ENCODE data around the gene ABL1. TPM values are rescaled to one million over a fixed set of nuclear protein-coding genes. Genes with fewer than 3 reads are reported as not detected.

Gene ABL1
- total RNA-seq, 2 donors from 2014 or later, result 62.8 to 123 TPM

GRCh38 chr9:130929571-130930038 lies 94.6 kb downstream of the ABL1 start:
- TF ChIP-seq, protein P1, sequence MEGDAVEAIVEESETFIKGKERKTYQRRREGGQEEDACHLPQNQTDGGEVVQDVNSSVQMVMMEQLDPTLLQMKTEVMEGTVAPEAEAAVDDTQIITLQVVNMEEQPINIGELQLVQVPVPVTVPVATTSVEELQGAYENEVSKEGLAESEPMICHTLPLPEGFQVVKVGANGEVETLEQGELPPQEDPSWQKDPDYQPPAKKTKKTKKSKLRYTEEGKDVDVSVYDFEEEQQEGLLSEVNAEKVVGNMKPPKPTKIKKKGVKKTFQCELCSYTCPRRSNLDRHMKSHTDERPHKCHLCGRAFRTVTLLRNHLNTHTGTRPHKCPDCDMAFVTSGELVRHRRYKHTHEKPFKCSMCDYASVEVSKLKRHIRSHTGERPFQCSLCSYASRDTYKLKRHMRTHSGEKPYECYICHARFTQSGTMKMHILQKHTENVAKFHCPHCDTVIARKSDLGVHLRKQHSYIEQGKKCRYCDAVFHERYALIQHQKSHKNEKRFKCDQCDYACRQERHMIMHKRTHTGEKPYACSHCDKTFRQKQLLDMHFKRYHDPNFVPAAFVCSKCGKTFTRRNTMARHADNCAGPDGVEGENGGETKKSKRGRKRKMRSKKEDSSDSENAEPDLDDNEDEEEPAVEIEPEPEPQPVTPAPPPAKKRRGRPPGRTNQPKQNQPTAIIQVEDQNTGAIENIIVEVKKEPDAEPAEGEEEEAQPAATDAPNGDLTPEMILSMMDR (IDR thresholded peaks at IDR 0.05), result no peak
- Histone ChIP-seq H3K27ac (no peak overlapping the region), H3K4me3 (no peak overlapping the region), H3K4me1 (ENCODE audit: control insufficient read depth in 1 of 2, low read depth in 2 of 2) (no peaks in the 10 kb centered on the region), H3K27me3 (replicated peaks; ENCODE audit: insufficient read depth) (no peaks in the 10 kb centered on the region), H3K36me3 (no peaks in the 10 kb centered on the region), H3K9me3 (no peaks in the 10 kb centered on the region)
- ATAC-seq (ENCODE audit: insufficient number of reproducible peaks, low FRiP score, low read depth) (no peak), DNase-seq (ENCODE audit: low spot score) (no peak)

DNA sequence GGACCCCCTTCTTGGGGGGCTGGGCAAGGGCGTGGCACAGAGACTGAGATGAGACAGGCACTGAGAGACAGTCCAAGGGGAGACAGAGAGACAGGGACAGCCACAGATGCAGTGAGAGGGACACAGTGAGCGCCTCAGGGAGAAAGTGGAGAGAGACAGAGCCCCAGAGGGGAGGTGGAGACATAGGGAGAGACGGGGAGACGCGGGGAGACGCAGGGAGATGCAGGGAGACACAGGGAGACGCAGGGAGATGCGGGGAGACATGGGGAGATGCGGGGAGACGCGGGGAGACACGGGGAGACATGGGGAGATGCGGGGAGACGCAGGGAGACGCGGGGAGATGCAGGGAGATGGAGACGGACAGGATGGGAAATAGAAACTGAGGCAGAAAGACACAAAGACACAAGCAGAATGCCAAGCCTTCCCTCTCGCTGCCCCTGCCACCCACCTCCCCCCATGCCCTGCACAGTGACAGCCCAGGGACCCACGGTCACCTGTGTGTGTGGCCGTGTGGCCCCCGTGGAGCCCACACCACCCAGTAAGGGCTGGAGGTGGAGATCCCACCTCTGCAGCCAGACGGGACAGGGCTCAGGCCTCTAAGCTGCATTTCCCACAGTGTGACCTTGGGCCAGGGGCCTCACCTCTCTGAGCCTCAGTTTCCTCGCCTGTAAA lies 95.2 kb downstream of the ABL1 start:
- Histone ChIP-seq H3K4me3 (no peak overlapping the region), H3K27me3 (replicated peaks; ENCODE audit: insufficient read depth) (no peaks in the 10 kb centered on the region), H3K9me3 (no peaks in the 10 kb centered on the region), H3K4me1 (ENCODE audit: control insufficient read depth in 1 of 2, low read depth in 2 of 2) (no peaks in the 10 kb centered on the region), H3K36me3 (no peaks in the 10 kb centered on the region), H3K27ac (no peak overlapping the region)
- no peak for DNase-seq (ENCODE audit: low spot score)
- TF ChIP-seq, protein P1 (IDR thresholded peaks at IDR 0.05), result no peak
- no peak for ATAC-seq (ENCODE audit: insufficient number of reproducible peaks, low FRiP score, low read depth)

GRCh38 chr9:130930804-130931349 lies 95.8 kb downstream of the ABL1 start:
- no peak overlapping the region for H3K27ac ChIP-seq
- H3K36me3 ChIP-seq, result no peaks in the 10 kb centered on the region
- ATAC-seq (ENCODE audit: insufficient number of reproducible peaks, low FRiP score, low read depth), result no peak
- no peak overlapping the region for H3K4me3 ChIP-seq
- DNase-seq (ENCODE audit: low spot score), result no peak
- H3K9me3 ChIP-seq, result no peaks in the 10 kb centered on the region
- no peaks in the 10 kb centered on the region for H3K27me3 ChIP-seq (replicated peaks; ENCODE audit: insufficient read depth)
- TF ChIP-seq, protein P1 (IDR thresholded peaks at IDR 0.05), result no peak
- H3K4me1 ChIP-seq (ENCODE audit: control insufficient read depth in 1 of 2, low read depth in 2 of 2), result no peaks in the 10 kb centered on the region

DNA sequence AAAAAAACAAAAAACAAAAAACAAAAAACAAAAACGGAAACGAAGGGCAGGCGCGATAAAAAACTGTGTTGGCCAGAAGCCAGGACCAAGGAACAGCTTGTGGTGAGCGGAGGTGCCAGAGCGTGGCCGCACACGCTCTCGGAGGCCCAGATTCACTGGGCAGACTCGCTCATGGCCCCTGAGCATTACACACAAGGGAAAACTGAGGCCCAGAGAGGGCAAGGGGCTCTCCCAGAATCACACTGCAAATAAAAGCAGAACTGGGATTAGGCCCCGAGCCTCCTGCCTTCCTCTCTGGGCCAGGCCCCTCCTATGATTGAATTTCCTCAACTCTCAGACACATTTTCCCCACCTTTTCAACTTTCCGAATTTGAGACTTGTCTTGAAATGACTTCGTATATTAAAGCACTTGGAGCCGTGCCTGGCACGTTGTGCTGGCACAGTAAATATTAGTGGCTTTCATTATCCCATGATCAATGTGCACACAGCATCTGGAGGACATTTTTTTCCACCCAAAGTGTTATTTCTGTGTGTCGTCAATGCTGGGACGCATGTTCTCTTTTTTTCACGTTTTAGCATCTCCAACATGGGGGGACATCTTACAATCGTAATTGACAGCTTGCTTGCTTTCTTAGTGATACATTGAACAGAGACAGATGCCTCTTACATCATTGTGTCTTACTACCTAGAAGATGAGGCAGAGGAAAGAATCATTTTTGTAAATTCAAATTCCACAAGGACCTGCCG lies 96.6 kb downstream of the ABL1 start:
- H3K36me3 ChIP-seq, result no peaks in the 10 kb centered on the region
- TF ChIP-seq, protein P1 (IDR thresholded peaks at IDR 0.05), result no peak
- H3K9me3 ChIP-seq, result no peaks in the 10 kb centered on the region
- H3K27ac ChIP-seq, result no peak overlapping the region
- H3K4me1 ChIP-seq (ENCODE audit: control insufficient read depth in 1 of 2, low read depth in 2 of 2), result peaks cover 0 to 8% of the 10 kb centered on the region in 2 donors
- H3K27me3 ChIP-seq (replicated peaks; ENCODE audit: insufficient read depth), result no peaks in the 10 kb centered on the region
- H3K4me3 ChIP-seq, result no peak overlapping the region
- DNase-seq (ENCODE audit: low spot score) (no peak), ATAC-seq (ENCODE audit: insufficient number of reproducible peaks, low FRiP score, low read depth) (no peak)
